AG09319 (cell line): ENCODE results near the gene GRM3.
"Not testable (repeated sequence)": the region's sequence is repeated elsewhere in the genome, so short reads cannot be mapped to it uniquely, and the experiment has no call there.

Experiments used
- DNase-seq: peaks from one replicate; pipeline ENCODE4 v3.0.0-alpha.2; 2010; ENCODE audit warnings: low read depth; ENCODE audit errors: extremely low read depth
- CTCF ChIP-seq: IDR thresholded peaks from 2 replicates; pipeline ENCODE4 v1.5.1; 2011; ENCODE audit warnings: low read depth, mild to moderate bottlenecking, inconsistent platforms, low read length, moderate library complexity

The GRM3 gene

GRCh38 chr7:86643561-86644281 is at the start of gene GRM3:
GRM3 (plus strand) TSS chr7:86643909; CDS start chr7:86765146, 121,237 bp downstream.
- no peak for DNase-seq
- TF ChIP-seq CTCF, result no peak

- no peak for TF ChIP-seq CTCF
- no peak for DNase-seq
Measured at GRCh38 chr7:86598311-86598710, 45.4 kb upstream of the GRM3 start.

- TF ChIP-seq CTCF, result no peak
- DNase-seq, result no peak
Measured at GRCh38 chr7:86598721-86599120, 45.0 kb upstream of the GRM3 start.

GRCh38 chr7:86600506-86601290 is 43.0 kb upstream of the GRM3 start:
- no peak for TF ChIP-seq CTCF
- no peak for DNase-seq

GRCh38 chr7:86615711-86616110 is 28.0 kb upstream of the GRM3 start:
- not testable (repeated sequence) for DNase-seq

- DNase-seq, result no peak
- no peak for TF ChIP-seq CTCF
Measured at GRCh38 chr7:86644282-86645224, 844 bp downstream of the GRM3 start.

GRCh38 chr7:86645225-86645608 is 1.5 kb downstream of the GRM3 start:
- DNase-seq, result no peak
- no peak for TF ChIP-seq CTCF
